NCI-H226 (cell line): Measurements from ENCODE around the gene RASGEF1B.

ENCODE experiments used
- DNase-seq: peaks from one replicate; pipeline ENCODE4 v3.0.0-alpha.2; 2015

The RASGEF1B gene

GRCh38 chr4:81471588-81472280 lies at the start of gene RASGEF1B:
TSS of gene RASGEF1B (minus strand) at chr4:81471907. CDS start at chr4:81459508, 12,399 bp downstream.
- DNase-seq, result peak; percentile 80

GRCh38 chr4:81519856-81520255 lies 48.1 kb upstream of the RASGEF1B start:
- DNase-seq, result no peak

DNA sequence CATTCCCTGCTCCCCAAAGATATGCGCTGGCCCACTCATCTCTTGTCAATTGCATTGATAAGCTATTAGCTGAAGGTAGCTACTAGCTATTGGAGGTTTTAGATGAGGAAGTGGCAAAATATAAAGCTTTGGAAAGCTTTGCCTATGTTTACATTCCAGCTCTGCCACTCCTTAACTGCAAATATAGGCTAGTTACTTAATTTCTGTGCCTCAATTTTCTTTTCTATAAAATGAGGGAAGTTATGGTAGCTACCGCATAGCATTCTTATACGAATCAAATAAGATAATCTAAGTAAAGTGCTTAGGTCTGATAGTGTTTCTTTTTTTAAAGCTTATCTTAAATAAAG lies 47.7 kb upstream of the RASGEF1B start:
- no peak for DNase-seq

- no peak for DNase-seq
These were observed 47.2 kb upstream of the RASGEF1B start for GRCh38 chr4:81518762-81519426.

- DNase-seq, result no peak
These were observed 44.5 kb upstream of the RASGEF1B start for GRCh38 chr4:81516241-81516640.

- DNase-seq, result no peak
These were observed 41.2 kb upstream of the RASGEF1B start for GRCh38 chr4:81512757-81513501.

GRCh38 chr4:81512001-81512756 lies 40.5 kb upstream of the RASGEF1B start:
- no peak for DNase-seq

DNA sequence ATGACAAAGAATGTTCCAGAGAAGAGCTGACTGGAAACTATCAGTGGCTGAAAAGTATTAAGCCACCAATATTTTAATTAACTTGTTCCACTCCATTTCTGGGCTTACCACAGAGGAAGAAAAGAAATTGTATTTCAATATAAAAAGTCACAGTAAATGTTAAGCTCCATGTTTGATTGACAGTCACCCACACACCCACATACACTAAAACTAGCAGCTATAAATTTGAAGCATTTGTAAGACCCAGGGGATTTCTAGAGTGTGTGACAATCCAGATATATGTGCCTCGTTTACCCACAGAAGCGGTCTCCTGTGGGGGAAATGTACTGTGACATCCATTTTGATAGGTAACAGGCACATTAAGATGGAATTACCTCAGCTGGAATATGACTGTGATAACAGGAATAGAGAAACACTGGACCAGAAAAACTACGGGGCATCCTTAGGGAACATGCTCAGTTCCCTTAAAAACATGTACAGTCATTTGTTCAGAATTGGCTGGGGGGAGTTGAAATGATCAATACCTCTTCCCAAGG lies 39.0 kb upstream of the RASGEF1B start:
- no peak for DNase-seq

DNA sequence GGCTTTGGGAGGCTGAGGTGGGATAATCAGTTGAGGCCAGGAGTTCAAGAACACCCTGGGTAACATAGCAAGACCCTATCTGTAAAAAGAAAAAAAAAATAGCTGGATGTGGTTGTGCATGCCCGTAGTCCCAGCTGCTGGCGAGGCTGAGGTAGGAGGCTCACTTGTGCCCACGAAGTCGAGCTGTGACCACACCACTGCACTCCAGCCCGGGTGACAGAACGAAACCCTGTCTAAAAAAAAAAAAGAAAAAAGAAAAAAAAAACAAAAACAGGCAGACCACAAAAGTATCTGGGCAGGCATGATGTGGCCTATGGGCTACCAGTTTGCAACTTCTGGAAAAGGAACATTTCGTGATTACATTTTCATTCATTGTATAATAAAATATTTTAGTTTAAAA lies 38.1 kb upstream of the RASGEF1B start:
- DNase-seq, result no peak

GRCh38 chr4:81509191-81509590 lies 37.5 kb upstream of the RASGEF1B start:
- DNase-seq, result no peak

- DNase-seq, result no peak
These were observed 36.9 kb upstream of the RASGEF1B start for GRCh38 chr4:81508411-81509185.

DNA sequence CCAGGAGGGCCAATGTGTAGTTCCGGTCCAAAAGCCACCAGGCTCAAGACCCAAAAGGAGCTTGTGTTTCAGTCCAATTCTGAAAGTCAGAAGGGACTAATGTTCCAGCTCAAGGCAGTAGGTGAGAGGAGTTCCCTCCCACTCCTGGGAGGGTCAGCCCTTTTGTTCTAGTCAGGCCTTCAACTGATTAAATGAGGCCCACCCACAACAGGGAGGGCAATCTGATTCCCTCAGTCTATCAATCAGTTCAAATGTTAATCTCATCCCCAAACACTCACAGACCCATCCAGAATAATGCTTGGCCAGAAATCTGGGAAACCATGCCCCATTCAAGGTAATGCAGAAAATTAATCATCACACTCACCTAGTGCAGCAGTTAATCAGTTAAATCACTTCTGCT lies 35.8 kb upstream of the RASGEF1B start:
- DNase-seq, result no peak

- no peak for DNase-seq
These were observed 35.0 kb upstream of the RASGEF1B start for GRCh38 chr4:81506731-81507130.

DNA sequence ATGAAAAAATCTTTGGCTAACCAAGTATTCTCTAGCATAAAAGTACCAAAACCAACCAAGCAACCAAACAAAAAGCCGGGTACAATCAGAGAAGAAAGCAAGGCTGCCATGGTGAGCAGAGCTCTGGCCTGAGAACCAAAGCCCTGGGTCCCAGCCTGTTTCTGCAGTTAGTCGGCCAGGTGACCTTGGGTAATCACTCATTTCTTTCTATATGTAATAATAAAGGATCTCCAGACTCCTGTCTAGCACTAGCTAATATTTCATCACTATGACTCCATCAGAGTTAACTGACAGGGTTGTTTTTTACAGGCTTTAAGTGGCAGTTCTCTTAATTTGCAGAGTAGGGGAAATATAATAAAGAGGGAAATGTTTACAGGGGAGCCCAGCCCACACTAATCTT lies 34.0 kb upstream of the RASGEF1B start:
- no peak for DNase-seq

DNA sequence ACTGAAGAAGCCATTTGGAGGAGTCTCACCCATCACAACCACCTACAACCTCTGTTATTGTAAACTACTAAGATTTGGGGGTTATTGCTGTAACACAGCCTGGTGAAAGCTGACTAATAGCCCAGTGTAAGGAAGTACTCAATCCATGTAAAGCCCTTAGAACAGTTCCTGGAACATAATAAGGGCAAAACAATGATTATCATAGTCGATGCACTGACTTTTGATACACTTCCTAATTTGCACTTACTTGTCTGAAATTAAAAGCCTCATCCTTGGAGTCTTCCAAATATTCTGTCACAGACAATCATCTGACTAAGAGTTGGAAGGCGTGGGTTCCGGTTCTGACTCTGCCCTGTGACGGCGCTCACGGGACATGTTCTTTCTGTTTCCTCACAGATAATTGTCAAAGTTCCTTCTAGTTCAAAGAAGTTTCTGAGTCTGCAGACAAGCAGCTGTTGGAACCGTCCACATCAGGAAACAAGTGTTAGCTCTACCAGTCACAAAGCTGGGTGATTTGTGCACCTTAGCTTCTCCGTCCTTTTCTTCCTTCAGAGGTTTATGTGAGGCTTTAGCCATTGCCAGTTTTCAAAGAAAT lies 33.4 kb upstream of the RASGEF1B start:
- DNase-seq, result no peak

- DNase-seq, result no peak
These were observed 32.7 kb upstream of the RASGEF1B start for GRCh38 chr4:81504112-81505003.

DNA sequence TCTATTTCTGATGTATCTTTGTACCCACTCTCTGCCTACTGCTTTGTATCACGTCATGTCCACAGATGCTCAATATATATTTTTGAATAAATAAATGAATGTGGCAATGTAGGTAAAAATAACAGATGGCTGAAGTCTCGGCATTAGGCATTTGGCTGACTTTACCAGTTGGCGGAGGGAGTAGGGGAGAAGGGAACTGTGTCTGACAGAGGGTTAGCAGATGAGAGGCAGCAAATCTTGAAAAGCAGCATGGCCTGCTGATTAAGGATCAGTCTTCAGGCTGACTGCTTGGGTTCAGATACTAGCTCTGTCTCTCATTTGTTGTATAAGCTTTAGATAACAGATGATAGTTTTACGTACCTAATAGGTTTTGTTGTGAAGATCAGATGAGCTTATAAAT lies 31.9 kb upstream of the RASGEF1B start:
- DNase-seq, result no peak

DNA sequence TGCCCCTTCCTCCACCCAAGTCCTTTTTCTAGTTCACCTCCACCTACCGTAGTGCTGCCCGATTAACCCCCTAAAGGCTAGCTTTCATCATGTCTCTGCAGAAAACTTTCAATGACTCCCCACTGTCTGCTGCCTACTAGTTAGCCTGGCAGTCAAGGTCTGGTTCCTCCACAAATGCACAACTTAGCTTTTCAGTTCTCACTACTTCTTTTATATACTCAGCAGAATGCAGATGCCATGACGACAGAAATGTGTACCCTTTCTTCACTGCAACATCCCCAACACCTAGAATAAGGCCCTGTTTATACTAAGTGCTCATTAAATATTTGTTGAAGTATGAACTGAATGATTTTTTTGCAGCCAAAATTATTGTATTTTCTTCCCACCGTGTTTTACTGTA lies 30.9 kb upstream of the RASGEF1B start:
- DNase-seq, result no peak

GRCh38 chr4:81499840-81500239 lies 28.1 kb upstream of the RASGEF1B start:
- no peak for DNase-seq

DNA sequence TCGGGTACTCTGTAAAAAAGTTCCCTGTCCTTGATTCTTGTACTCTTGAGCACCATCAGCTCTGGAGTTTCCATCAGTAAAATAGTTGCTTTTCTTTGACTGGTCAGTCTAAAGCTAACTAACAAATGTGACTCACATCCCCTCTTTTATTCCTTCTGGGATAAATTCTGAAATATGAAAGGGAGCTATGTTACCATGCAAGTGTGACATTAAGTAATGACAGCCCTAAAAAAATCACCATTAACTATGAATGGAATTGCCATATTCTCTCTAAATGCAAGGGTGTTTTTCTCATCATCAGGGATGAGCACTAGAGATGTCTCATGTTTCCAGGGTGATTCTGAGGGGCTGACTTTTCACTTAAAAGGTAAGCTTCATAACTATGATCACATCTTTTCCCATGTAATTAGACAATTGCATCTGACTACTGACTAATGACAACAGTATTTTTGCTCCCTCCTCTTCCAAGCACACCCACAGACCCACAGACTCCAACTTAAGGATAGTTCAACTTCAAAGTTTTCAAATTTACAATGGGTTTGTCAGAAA lies 26.9 kb upstream of the RASGEF1B start:
- no peak for DNase-seq
